ENCODE data around the gene MUC7. TPM values are rescaled to one million over a fixed set of nuclear protein-coding genes. Genes with fewer than 3 reads are reported as not detected.

MUC7 gene
- total RNA-seq, 1 donor from 2014 or later = not detected

DNA sequence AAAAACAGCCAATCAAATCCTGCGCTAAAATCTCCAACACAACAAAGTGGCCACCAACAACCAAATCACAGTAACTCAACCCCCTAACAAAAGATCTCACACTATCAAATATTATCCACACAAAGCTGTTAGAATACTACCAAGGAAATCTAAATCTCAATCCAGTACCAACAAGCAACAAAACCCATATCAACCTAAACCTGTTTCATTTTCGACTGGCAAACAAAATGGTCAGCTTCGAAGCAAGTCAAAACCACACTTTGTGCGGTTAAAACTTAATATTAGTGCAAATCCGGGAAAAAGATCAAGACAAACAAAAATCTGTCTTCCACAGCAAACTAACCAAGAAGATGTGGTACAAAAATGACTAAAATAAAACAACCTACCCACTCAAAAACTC lies 28.7 kb upstream of the MUC7 start:
- Mint-ChIP-seq H3K27ac (ENCODE audit: unreplicated experiment) (no peak overlapping the region), H3K4me1 (ENCODE audit: unreplicated experiment) (no peaks in the 10 kb centered on the region)
- DNase-seq (ENCODE audit: low spot score) = no peak

GRCh38 chr4:70449220-70449619 lies 22.8 kb upstream of the MUC7 start:
- Mint-ChIP-seq H3K9me3 (ENCODE audit: unreplicated experiment) (no peaks in the 10 kb centered on the region), H3K36me3 (ENCODE audit: low read depth, unreplicated experiment) (no peaks in the 10 kb centered on the region), H3K27me3 (ENCODE audit: unreplicated experiment) (peaks cover 2% of the 10 kb centered on the region), H3K4me1 (ENCODE audit: unreplicated experiment) (no peaks in the 10 kb centered on the region), H3K27ac (ENCODE audit: unreplicated experiment) (no peak overlapping the region), H3K4me3 (ENCODE audit: unreplicated experiment) (no peak overlapping the region)
- TF ChIP-seq CTCF (IDR thresholded peaks at IDR 0.05; ENCODE audit: unreplicated experiment) = no peak
- DNase-seq (ENCODE audit: low spot score) = no peak

More for the DNA sequence above, 28.7 kb upstream of the MUC7 start:
- H3K9me3 Mint-ChIP-seq (ENCODE audit: unreplicated experiment) = no peaks in the 10 kb centered on the region
- H3K36me3 Mint-ChIP-seq (ENCODE audit: low read depth, unreplicated experiment) = no peaks in the 10 kb centered on the region
- no peaks in the 10 kb centered on the region for H3K27me3 Mint-ChIP-seq (ENCODE audit: unreplicated experiment)
- no peak overlapping the region for H3K4me3 Mint-ChIP-seq (ENCODE audit: unreplicated experiment)
- no peak for TF ChIP-seq CTCF (IDR thresholded peaks at IDR 0.05; ENCODE audit: unreplicated experiment)

DNA sequence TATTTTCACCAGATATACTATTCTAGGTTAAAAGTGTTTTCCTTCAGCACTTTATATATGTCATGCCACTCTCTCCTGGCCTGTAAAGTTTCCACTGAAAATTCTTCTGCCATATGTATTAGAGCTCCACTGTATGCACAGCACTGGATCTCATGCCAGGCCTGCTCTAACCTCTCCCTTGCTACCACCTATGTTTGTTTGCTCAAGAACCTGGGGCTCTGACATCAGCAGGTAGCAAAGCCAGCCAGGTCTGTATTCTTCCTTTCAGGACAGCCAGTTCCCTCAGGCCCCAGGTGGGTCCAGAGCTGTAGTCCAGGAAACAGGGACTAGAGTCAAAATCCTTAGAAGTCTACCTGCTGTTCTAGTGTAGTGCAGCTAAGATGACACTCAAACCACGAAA lies 19.1 kb upstream of the MUC7 start:
- H3K4me3 Mint-ChIP-seq (ENCODE audit: unreplicated experiment) = no peak overlapping the region
- no peak for TF ChIP-seq CTCF (IDR thresholded peaks at IDR 0.05; ENCODE audit: unreplicated experiment)
- H3K27ac Mint-ChIP-seq (ENCODE audit: unreplicated experiment) = no peak overlapping the region
- H3K36me3 Mint-ChIP-seq (ENCODE audit: low read depth, unreplicated experiment) = no peaks in the 10 kb centered on the region
- no peaks in the 10 kb centered on the region for H3K4me1 Mint-ChIP-seq (ENCODE audit: unreplicated experiment)
- H3K27me3 Mint-ChIP-seq (ENCODE audit: unreplicated experiment) = peaks cover 2% of the 10 kb centered on the region
- DNase-seq (ENCODE audit: low spot score) = no peak
- no peaks in the 10 kb centered on the region for H3K9me3 Mint-ChIP-seq (ENCODE audit: unreplicated experiment)

GRCh38 chr4:70463335-70463734 lies 8.7 kb upstream of the MUC7 start:
- no peak for TF ChIP-seq CTCF (IDR thresholded peaks at IDR 0.05; ENCODE audit: unreplicated experiment)
- no peaks in the 10 kb centered on the region for H3K36me3 Mint-ChIP-seq (ENCODE audit: low read depth, unreplicated experiment)
- no peaks in the 10 kb centered on the region for H3K27me3 Mint-ChIP-seq (ENCODE audit: unreplicated experiment)
- H3K27ac Mint-ChIP-seq (ENCODE audit: unreplicated experiment) = no peak overlapping the region
- no peak overlapping the region for H3K4me3 Mint-ChIP-seq (ENCODE audit: unreplicated experiment)
- no peaks in the 10 kb centered on the region for H3K9me3 Mint-ChIP-seq (ENCODE audit: unreplicated experiment)
- DNase-seq (ENCODE audit: low spot score) = no peak
- no peaks in the 10 kb centered on the region for H3K4me1 Mint-ChIP-seq (ENCODE audit: unreplicated experiment)

DNA sequence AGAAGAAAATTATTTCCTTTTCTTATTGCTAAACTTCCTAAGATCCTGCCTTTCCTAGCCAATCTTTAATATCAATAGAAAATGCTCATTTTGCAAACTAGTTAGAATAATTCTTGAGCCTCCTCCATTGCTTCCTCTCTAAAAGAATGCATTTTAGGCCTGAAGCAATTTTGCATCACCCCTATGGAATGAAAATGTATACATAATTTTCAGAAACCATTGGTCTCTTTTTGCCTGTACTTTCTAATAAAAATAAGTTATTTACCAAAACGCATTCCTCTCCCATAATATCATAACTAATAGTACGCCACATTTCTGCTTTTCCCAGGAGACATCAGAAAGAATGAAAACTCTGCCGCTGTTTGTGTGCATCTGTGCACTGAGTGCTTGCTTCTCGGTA lies 1.7 kb downstream of the MUC7 start:
- DNase-seq (ENCODE audit: low spot score) = no peak
- Mint-ChIP-seq H3K4me1 (ENCODE audit: unreplicated experiment) (no peaks in the 10 kb centered on the region), H3K36me3 (ENCODE audit: low read depth, unreplicated experiment) (no peaks in the 10 kb centered on the region), H3K27ac (ENCODE audit: unreplicated experiment) (no peak overlapping the region), H3K9me3 (ENCODE audit: unreplicated experiment) (no peaks in the 10 kb centered on the region), H3K27me3 (ENCODE audit: unreplicated experiment) (no peaks in the 10 kb centered on the region), H3K4me3 (ENCODE audit: unreplicated experiment) (no peak overlapping the region)
- no peak for TF ChIP-seq CTCF (IDR thresholded peaks at IDR 0.05; ENCODE audit: unreplicated experiment)
